ENCODE measurements around the gene AP4M1. TPM values are rescaled to one million over a fixed set of nuclear protein-coding genes. Genes with fewer than 3 reads are reported as not detected.

Gene AP4M1
- total and polyA plus RNA-seq, 9 donors: 10.9 to 20.3 (median 14.2) TPM

- Histone ChIP-seq H3K4me3 (peak overlapping the region; percentile 69), H3K36me3 (no peaks in the 10 kb centered on the region), H3K27ac (peak overlapping the region; percentile 68 to 70), H3K4me1 (ENCODE audit: insufficient read depth) (no peaks in the 10 kb centered on the region), H3K27me3 (no peaks in the 10 kb centered on the region), H3K9me3 (no peaks in the 10 kb centered on the region)
- WGBS, 3 donors: 67 to 77% (median 67%) methylated on average over 11 of the region's 11 CpGs
- DNase-seq: no peak
- intact Hi-C loops (cut with DNase I): no loop called here
- TF ChIP-seq, protein P1, sequence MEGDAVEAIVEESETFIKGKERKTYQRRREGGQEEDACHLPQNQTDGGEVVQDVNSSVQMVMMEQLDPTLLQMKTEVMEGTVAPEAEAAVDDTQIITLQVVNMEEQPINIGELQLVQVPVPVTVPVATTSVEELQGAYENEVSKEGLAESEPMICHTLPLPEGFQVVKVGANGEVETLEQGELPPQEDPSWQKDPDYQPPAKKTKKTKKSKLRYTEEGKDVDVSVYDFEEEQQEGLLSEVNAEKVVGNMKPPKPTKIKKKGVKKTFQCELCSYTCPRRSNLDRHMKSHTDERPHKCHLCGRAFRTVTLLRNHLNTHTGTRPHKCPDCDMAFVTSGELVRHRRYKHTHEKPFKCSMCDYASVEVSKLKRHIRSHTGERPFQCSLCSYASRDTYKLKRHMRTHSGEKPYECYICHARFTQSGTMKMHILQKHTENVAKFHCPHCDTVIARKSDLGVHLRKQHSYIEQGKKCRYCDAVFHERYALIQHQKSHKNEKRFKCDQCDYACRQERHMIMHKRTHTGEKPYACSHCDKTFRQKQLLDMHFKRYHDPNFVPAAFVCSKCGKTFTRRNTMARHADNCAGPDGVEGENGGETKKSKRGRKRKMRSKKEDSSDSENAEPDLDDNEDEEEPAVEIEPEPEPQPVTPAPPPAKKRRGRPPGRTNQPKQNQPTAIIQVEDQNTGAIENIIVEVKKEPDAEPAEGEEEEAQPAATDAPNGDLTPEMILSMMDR (IDR thresholded peaks at IDR 0.05): no peak
- no peak for TF ChIP-seq POLR2A (IDR thresholded peaks at IDR 0.05)
These were observed 13.3 kb upstream of the AP4M1 start for GRCh38 chr7:100088095-100088620.

- 0 to 1% (median 1%) methylated on average over 44 to 68 of the region's 68 CpGs for WGBS, 3 donors
- H3K27ac ChIP-seq: peak within 1 kb of the TSS; percentile 68 to 70
- intact Hi-C loops (cut with DNase I): no loop called here
- H3K9me3 ChIP-seq: no peaks in the 10 kb centered on the region
- H3K36me3 ChIP-seq: no peaks in the 10 kb centered on the region
- no peaks in the 10 kb centered on the region for H3K27me3 ChIP-seq
- TF ChIP-seq EP300 (IDR thresholded peaks at IDR 0.05) (no peak), POLR2A (IDR thresholded peaks at IDR 0.05) (peak; percentile 77)
- TF ChIP-seq, protein P1 (IDR thresholded peaks at IDR 0.05): peak in 1 of 3 donors; percentile 19
- H3K4me1 ChIP-seq (ENCODE audit: insufficient read depth): no peaks in the 10 kb centered on the region
- H3K4me3 ChIP-seq: peak within 1 kb of the TSS; percentile 69
- DNase-seq: peak; percentile 81 to 90 (median 87)
These were observed 12.6 kb upstream of the AP4M1 start, which contains the start of gene COPS6 for GRCh38 chr7:100088621-100089457. COPS6 (plus strand) TSS chr7:100088969; CDS start chr7:100088991, 22 bp downstream.

- Histone ChIP-seq H3K4me3 (peak overlapping the region; percentile 69), H3K9me3 (no peaks in the 10 kb centered on the region), H3K36me3 (no peaks in the 10 kb centered on the region), H3K27me3 (no peaks in the 10 kb centered on the region), H3K4me1 (ENCODE audit: insufficient read depth) (no peaks in the 10 kb centered on the region), H3K27ac (peak overlapping the region in 1 of 2 donors; percentile 68)
- TF ChIP-seq POLR2A (IDR thresholded peaks at IDR 0.05) (no peak), EP300 (IDR thresholded peaks at IDR 0.05) (no peak)
- TF ChIP-seq, protein P1 (IDR thresholded peaks at IDR 0.05): no peak
- 11 to 19% (median 11%) methylated on average over 7 of the region's 7 CpGs for WGBS, 3 donors
- intact Hi-C loops (cut with DNase I): no loop called here
- DNase-seq: no peak
These were observed 11.8 kb upstream of the AP4M1 start for GRCh38 chr7:100089458-100090196.

- H3K27me3 ChIP-seq: no peaks in the 10 kb centered on the region
- no peaks in the 10 kb centered on the region for H3K9me3 ChIP-seq
- H3K36me3 ChIP-seq: no peaks in the 10 kb centered on the region
- no peak overlapping the region for H3K4me3 ChIP-seq
- TF ChIP-seq EP300 (IDR thresholded peaks at IDR 0.05) (no peak), POLR2A (IDR thresholded peaks at IDR 0.05) (no peak)
- TF ChIP-seq, protein P1 (IDR thresholded peaks at IDR 0.05): no peak
- no peaks in the 10 kb centered on the region for H3K4me1 ChIP-seq (ENCODE audit: insufficient read depth)
- 86% methylated on average over 14 of the region's 14 CpGs for WGBS, 3 donors
- DNase-seq: no peak
- intact Hi-C loops (cut with DNase I): no loop called here
- H3K27ac ChIP-seq: no peak overlapping the region
These were observed 10.7 kb upstream of the AP4M1 start for GRCh38 chr7:100090527-100091410.

All from ovary (tissue), 9 donors.